ENCODE data around the gene TMEM178B. TPM values are rescaled to one million over a fixed set of nuclear protein-coding genes. Genes with fewer than 3 reads are reported as not detected.

The TMEM178B gene
- polyA plus RNA-seq, 1 experiment = 0.01 TPM

- H3K27me3 ChIP-seq (ENCODE audit: control insufficient read depth, insufficient read depth, low read length) = no peaks in the 10 kb centered on the region
- POLR2A ChIA-PET = no interaction called here
- no peak for DNase-seq (ENCODE audit: low read depth, low spot score)
- H3K4me3 ChIP-seq (ENCODE audit: low read depth, low read length) = no peak overlapping the region
- peaks cover 19% of the 10 kb centered on the region for H3K9me3 ChIP-seq (ENCODE audit: control insufficient read depth, insufficient read depth, low read length)
- TF ChIP-seq, protein P1, sequence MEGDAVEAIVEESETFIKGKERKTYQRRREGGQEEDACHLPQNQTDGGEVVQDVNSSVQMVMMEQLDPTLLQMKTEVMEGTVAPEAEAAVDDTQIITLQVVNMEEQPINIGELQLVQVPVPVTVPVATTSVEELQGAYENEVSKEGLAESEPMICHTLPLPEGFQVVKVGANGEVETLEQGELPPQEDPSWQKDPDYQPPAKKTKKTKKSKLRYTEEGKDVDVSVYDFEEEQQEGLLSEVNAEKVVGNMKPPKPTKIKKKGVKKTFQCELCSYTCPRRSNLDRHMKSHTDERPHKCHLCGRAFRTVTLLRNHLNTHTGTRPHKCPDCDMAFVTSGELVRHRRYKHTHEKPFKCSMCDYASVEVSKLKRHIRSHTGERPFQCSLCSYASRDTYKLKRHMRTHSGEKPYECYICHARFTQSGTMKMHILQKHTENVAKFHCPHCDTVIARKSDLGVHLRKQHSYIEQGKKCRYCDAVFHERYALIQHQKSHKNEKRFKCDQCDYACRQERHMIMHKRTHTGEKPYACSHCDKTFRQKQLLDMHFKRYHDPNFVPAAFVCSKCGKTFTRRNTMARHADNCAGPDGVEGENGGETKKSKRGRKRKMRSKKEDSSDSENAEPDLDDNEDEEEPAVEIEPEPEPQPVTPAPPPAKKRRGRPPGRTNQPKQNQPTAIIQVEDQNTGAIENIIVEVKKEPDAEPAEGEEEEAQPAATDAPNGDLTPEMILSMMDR (IDR thresholded peaks at IDR 0.05; ENCODE audit: low read depth, low read length) = no peak
- no peak overlapping the region for H3K27ac ChIP-seq (ENCODE audit: low read depth, low read length)
- CTCF ChIA-PET = no interaction called here
Measured at GRCh38 chr7:141242568-141242967, 168.7 kb downstream of the TMEM178B start.

DNA sequence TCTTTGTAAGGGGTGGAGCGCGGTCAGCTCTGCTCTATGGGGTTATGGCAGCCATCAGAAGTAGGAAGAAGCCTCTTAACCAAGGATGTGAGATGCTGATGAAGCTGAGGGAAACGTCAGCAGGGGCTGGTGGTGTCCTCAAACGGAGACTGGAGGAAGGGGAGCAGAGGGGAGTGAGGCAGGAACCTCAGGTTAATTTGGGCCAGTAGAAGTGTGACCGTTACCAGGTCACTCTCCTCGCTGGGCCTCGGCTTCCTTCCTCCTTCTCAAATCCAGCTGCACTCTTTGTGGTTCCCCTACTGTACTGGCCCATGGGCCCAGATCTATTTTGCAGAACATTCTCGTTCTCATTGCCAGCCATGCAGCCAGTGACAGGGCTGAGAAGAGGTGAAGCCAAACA, 169.5 kb downstream of the TMEM178B start:
- CTCF ChIA-PET = no interaction called here
- POLR2A ChIA-PET = no interaction called here
- Histone ChIP-seq H3K9me3 (ENCODE audit: control insufficient read depth, insufficient read depth, low read length) (peaks cover 13% of the 10 kb centered on the region), H3K4me3 (ENCODE audit: low read depth, low read length) (no peak overlapping the region), H3K27ac (ENCODE audit: low read depth, low read length) (no peak overlapping the region), H3K27me3 (ENCODE audit: control insufficient read depth, insufficient read depth, low read length) (no peaks in the 10 kb centered on the region)
- DNase-seq (ENCODE audit: low read depth, low spot score) = no peak
- TF ChIP-seq, protein P1 (IDR thresholded peaks at IDR 0.05; ENCODE audit: low read depth, low read length) = no peak

GRCh38 chr7:141244435-141244834, 170.6 kb downstream of the TMEM178B start:
- CTCF ChIA-PET = no interaction called here
- POLR2A ChIA-PET = no interaction called here
- no peak overlapping the region for H3K4me3 ChIP-seq (ENCODE audit: low read depth, low read length)
- no peak overlapping the region for H3K27ac ChIP-seq (ENCODE audit: low read depth, low read length)
- H3K9me3 ChIP-seq (ENCODE audit: control insufficient read depth, insufficient read depth, low read length) = peaks cover 11% of the 10 kb centered on the region
- DNase-seq (ENCODE audit: low read depth, low spot score) = no peak
- TF ChIP-seq, protein P1 (IDR thresholded peaks at IDR 0.05; ENCODE audit: low read depth, low read length) = no peak
- H3K27me3 ChIP-seq (ENCODE audit: control insufficient read depth, insufficient read depth, low read length) = no peaks in the 10 kb centered on the region

DNA sequence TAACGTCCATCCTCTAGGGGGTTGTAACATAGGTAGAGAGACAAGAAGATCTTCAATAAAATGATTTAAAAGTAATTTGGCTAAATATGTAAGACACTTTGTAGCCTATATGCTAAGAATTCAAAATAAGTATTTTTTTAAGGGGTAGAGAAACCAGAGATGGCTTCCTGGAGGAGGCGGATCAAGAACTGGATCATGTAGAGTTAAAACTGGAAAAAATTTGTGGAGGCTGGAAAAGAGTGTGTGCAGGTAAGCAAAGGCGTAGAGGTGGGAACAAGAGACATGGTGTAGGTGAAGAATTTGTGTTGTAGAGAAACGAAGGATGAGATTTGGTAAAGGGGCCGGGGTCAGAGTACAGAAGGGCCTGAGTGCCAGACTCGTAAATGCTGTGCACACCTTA, 172.6 kb downstream of the TMEM178B start:
- Histone ChIP-seq H3K9me3 (ENCODE audit: control insufficient read depth, insufficient read depth, low read length) (peaks cover 7% of the 10 kb centered on the region; the same call in 1 of the 2 replicates), H3K27me3 (ENCODE audit: control insufficient read depth, insufficient read depth, low read length) (no peaks in the 10 kb centered on the region), H3K27ac (ENCODE audit: low read depth, low read length) (no peak overlapping the region), H3K4me3 (ENCODE audit: low read depth, low read length) (no peak overlapping the region)
- no peak for DNase-seq (ENCODE audit: low read depth, low spot score)
- POLR2A ChIA-PET = no interaction called here
- TF ChIP-seq, protein P1 (IDR thresholded peaks at IDR 0.05; ENCODE audit: low read depth, low read length) = no peak
- CTCF ChIA-PET = no interaction called here

GRCh38 chr7:141251180-141251579, 177.3 kb downstream of the TMEM178B start:
- H3K27ac ChIP-seq (ENCODE audit: low read depth, low read length) = no peak overlapping the region
- ChIA-PET POLR2A (no interaction called here), CTCF (no interaction called here)
- DNase-seq (ENCODE audit: low read depth, low spot score) = no peak
- no peaks in the 10 kb centered on the region for H3K27me3 ChIP-seq (ENCODE audit: control insufficient read depth, insufficient read depth, low read length)
- TF ChIP-seq, protein P1 (IDR thresholded peaks at IDR 0.05; ENCODE audit: low read depth, low read length) = no peak
- no peak overlapping the region for H3K4me3 ChIP-seq (ENCODE audit: low read depth, low read length)
- H3K9me3 ChIP-seq (ENCODE audit: control insufficient read depth, insufficient read depth, low read length) = peaks cover 9% of the 10 kb centered on the region
